ENCODE measurements around the gene LRRC3C.
"Not testable (repeated sequence)": the region's sequence is repeated elsewhere in the genome, so short reads cannot be mapped to it uniquely, and the experiment has no call there.

- not testable (repeated sequence) for TF ChIP-seq CTCF, POLR2A (IDR thresholded peaks at IDR 0.05)
These were observed 25.5 kb upstream of the LRRC3C start for GRCh38 chr17:39902027-39902426.

Data from adrenal gland (tissue), 5 donors.